Daoy (cell line): ENCODE results near the gene RNF111. TPM values are rescaled to one million over a fixed set of nuclear protein-coding genes. Genes with fewer than 3 reads are reported as not detected.

Source experiments
- DNase-seq: peaks from one replicate; pipeline ENCODE4 v3.0.0-alpha.2; 2015; ENCODE audit warnings: low read depth
- total RNA-seq: library from RNA; depleted of rRNA; stranded (reverse); fragments of >200 nt; shearing (Covaris generic); gene quantifications from 2 replicates; pipeline ENCODE4 v1.2.3, GENCODE V29; 2014; rRNA removed

RNF111 gene
- 7.5 and 19.0 TPM in 2 replicates for total RNA-seq

- DNase-seq: peak; percentile 96
These were observed at the start of gene RNF111 for GRCh38 chr15:58987491-58988005. Gene RNF111, plus strand, starts transcription at chr15:58987663. Its CDS starts 43,160 bp downstream, at chr15:59030823.

GRCh38 chr15:58947179-58947578 lies 40.3 kb upstream of the RNF111 start:
- peak; percentile 19 for DNase-seq

GRCh38 chr15:58951388-58952007 lies 36.0 kb upstream of the RNF111 start:
- DNase-seq: peak; percentile 13

DNA sequence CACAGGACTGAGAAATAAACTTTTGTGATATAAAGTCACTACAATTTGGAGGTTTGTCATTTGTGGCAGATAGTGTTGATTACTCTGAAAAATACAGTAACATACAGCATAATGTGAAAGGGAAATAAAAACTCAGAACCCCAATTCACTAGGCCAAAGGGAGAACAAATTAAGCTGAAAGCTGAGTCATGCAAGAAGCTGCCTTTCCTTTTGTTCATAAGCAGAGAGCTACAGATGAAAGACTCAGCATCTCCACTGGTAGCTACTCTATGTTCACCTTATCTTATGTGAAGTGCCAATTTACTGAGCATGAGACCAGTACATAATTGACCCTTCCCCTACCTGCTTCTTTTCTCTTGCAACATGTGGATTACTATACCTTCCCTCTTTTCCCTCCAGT lies 34.7 kb upstream of the RNF111 start:
- DNase-seq: peak; percentile 25

DNA sequence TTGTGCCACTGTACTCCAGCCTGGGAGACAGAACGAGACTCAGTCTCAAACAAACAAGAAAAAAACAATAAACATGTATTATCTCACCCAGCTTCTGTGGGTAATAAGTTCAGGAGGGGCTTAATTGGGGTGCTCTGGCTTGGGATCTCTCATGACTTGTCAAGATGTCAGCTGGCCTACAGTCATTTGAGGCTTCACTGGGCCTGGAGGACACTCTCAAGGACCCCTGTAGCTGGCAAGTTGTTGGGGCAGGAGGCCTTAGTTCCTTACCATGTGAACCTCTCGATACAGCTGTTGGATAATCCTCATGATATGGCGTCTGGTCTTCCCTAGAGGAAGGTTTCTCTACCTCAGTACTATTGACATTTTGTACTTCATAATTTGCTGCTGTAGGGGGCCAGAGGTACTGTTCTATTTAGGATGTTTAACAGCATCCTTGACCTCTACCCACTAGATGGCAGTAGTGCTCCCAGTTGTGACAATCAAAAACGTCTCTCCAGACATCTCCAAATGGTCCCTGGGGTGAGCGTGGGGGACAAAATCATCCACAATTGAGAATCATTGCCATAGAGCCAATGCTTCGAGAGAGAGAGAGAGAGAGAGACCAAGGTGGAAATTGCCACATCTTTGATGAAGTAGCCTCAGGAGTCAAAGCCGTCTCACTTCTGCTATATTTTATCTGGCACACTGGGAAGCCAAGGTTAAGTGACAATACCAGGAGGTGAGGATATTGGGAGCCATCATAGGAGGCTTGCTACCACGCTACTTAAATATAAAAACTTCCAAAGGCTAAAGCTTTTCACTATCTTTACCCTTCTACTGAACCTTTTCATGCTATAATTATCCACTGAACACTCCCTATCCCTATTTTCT lies 30.1 kb upstream of the RNF111 start:
- DNase-seq: peak; percentile 59

DNA sequence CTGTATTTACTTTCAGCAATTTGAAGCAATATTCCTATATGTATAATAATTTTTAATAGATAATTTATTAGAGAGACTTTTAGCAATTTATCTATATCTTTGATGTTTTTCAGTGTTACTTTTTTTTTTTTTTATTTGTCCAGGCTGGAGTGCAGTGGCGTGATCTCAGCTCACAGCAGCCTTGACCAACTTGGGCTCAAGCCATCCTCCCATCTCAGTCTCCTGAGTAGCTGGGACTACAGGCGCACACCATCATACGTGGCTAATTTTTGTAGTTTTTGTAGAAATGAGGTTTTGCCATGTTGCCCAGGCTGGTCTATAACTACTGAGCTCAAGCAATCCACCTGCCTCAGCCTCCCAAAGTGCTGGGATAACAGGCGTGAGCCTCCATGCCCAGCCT lies 28.7 kb upstream of the RNF111 start:
- no peak for DNase-seq

DNA sequence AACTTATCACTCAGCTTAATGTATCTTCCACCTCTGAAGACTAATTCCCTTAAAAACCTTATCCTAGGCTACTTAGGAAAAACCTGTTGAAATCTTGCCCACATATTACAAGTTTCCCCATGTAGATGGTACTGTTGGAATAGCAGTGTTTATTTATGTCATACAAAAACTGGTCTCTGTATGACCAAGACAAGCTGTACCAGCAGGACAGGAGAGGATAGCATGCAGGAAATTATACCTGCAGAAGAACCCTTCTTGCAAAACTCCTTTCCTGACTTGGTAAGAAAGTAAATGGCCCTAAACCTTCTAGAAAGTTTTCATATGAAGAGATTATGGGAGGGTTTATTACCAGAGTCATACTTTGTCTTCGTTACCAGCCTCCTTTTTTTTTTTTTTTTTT lies 25.3 kb upstream of the RNF111 start:
- DNase-seq: no peak

- DNase-seq: no peak
These were observed 24.5 kb upstream of the RNF111 start for GRCh38 chr15:58962662-58963565.

DNA sequence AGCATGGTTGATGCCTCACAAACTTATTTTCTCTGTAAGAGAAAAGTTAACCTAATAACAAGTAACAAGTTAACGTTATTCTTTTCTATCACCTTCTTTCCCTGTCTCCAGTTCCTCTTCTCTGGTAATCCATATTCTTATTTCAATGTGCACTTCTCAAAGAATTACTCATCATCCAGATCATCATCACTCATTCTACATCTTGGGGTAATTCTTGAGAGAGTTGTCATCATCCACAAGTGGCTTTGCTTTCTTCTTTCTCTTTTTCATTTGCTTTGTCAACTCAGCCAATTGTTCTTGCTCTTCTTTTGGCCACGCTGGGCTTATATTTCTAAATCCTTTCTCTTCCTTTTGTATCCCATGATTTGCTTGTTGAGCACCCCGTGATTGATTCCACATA lies 20.8 kb upstream of the RNF111 start:
- DNase-seq: no peak

- no peak for DNase-seq
These were observed 20.0 kb upstream of the RNF111 start for GRCh38 chr15:58967479-58967878.

DNA sequence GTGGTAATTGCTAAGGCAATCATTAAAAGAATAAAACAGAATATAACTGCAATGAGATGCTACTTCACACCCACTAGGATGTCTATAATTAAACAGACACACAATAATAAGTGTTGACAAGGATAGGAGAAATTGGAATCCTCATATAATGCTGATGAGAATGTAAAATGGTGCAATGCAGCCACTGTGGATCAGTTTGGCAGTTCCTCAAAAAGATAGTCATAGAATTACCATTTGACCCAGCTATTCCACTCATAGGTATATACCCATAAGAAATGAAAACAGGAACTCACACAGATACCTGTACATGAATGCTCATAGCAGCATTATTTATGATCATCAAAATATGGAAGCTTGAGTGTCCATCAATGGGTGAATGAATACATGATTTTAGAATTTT lies 9.6 kb upstream of the RNF111 start:
- no peak for DNase-seq

DNA sequence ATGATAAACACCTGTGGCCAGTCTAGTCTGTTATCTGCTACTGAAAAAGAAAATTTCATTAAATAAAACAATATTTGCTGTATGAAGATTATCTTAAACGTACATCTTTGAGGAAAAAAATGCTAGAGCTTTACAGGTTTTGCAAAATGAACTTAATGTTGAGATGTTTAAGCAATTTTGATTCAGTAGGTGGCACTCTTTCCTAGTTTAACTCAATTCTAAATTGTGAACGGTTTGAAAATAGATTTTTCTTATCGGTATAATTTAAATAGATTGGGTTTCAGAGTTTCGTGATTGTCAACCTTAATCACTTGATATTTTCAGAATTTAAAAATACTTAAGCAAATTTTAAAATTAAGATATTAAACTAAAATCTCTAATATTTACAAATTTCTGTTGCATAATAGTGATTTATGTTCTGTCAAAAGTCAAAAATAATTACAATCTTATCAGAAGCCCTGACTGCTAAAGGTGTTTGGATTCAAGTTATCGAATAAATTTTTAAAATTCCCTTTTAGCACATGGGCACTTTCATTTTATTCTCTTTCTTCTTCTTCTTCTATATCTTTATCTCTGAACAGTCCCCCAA lies 7.0 kb upstream of the RNF111 start:
- no peak for DNase-seq

DNA sequence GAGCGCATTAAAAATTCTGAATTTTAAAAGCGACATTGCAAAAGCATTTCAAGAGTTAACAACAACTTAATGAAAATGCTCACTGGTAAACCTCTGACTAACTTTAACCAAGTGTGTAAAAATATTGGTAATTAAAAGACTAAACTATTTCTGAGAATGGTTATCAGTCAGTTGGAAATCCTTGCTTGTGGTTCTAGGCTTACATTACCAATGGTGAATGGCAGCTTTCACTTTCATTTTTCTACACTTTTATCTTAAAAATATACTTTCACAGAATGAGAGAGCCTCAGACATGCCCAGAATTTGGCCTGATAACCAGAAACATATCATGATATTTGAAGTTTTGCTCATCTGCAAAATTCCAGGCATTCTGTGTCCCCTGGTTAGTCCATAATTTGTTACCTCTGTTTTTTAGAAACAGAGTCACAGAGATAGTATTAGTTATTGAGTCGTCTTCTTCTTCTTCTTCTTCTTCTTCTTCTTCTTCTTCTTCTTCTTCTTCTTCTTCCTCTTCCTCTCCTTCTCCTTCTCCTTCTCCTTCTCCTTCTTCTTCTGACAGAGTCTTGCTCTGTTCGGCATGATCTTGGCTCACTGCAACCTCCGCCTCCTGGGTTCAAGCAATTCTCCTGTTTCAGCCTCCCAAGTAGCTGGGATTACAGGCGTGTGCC lies 5.5 kb upstream of the RNF111 start:
- DNase-seq: no peak

DNA sequence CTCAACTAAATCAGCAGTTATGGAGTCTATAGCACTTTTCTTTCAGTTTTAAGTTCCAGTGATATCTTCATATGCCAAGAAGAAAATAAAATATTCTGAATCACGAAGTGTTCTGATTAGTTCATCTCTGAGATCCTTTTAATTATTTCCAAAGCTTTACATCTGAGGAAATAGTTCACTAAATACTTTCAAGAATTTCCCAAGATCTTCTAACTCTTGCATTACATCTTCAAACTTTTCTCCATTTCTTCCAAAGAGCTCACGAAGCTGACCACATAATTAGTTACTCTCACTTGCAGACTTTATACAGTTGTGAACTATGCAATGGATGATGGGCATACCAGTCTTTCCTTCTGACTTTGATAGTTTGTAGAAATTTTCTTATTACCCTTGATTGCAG lies 4.2 kb upstream of the RNF111 start:
- DNase-seq: no peak

DNA sequence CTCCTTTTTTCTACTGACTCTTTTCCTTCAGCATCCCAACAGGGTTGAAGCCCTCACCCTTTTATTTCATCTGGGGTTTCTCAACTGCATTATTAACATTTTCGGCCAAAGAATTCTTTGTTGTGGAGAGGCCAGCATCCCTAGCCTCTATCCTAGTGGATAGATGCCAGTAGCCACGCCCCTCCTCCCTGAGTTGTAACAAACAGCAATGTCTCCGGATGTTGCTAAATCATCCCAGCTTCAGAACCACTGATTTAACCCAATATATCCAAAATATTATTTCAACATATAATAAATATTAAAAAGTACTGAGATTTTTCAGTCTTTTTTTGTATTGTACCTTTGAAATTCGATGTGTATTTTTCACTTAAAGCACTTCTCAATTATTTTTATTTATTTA lies 2.0 kb upstream of the RNF111 start:
- no peak for DNase-seq

DNA sequence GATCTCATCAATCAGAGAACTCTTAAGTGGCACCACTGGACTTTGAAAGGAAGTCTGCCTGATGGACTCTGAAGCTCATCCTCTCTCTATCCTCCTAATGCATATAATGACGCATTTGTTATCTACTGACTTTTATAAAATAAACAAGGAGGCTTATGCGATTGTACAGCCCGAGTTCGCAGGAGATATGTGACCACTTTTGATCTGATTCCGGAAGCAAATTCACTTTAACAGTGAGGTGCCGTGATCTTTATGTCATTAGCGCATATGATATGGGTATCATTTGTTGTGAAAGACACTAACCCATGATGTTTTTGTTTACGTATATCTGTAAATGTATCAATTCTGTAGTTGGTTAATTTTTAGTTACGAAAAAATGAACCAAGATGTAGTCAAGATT lies 427 bp upstream of the RNF111 start:
- no peak for DNase-seq

GRCh38 chr15:58988006-58988785 lies 733 bp downstream of the RNF111 start:
- peak; percentile 59 for DNase-seq

- no peak for DNase-seq
These were observed 4.7 kb downstream of the RNF111 start for GRCh38 chr15:58992181-58992580.

DNA sequence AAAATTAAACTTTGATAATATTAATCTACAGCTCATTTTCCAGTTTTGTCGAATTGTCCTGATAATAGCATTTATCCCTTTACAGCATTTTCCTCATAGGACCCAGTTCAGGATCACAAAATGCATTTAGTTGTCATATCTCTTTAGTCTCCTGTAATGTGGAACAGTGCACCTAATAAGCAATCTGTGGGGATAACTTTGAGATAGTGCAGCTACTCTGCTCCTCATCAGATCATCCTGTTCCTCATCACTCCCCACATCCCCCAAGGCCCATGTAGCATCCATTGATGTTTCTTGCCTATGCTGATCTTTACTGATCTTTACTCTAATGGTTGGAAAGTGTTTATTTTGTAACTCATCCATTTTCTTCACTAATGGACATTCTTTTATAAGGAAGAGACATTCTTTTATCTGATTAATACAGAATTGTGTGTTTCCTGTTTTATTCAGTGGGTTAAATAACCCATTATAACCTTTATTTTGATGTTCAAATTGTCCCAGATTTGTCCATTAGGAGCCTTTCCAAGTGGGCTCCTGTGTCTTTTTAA lies 7.5 kb downstream of the RNF111 start:
- no peak for DNase-seq

DNA sequence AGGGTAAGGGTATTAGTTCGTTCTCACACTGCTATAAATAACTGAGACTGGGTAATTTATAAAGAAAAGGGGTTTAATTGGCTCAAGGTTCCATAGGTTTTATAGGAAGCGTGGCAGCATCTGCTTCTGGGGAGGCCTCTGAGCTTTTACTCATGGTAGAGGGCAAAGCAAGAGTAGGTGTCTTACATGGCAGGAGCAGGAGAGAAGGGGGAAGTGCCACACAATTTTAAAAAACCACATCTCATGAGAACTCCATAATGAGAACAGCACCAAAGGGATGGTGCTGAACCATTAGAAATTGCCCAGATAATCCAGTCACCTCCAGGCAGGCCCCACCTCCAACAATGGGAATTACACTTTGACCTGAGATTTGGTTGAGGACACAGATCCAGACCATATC lies 12.2 kb downstream of the RNF111 start:
- DNase-seq: no peak
